DMS 273 treated with DMSO at 0.1 percent for 48 hours (cell line): ENCODE measurements around the gene RASGRP3.

Experiments used
- DNase-seq: peaks from one replicate; lab custom pipeline; 2025; lab: John Stamatoyannopoulos, UW

The RASGRP3 gene

DNA sequence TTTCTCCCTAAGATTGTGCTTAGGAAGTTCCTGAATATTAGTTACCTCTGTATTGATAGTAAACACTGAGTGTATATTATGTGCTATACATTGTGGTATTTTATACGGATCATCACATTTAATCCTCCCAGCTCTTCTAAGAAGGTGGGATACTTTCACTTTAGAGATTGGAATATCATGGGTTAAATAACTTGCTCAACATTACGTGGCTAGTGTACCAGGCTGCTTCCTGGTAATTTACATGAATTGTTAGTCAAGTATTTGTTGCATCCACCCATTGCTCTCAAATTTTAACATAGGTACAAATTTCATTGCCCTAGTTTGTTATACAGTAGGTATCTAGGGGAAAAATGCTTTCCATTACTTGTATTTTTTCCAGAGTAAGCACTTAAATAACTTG lies 101.2 kb downstream of the RASGRP3 start:
- no peak for DNase-seq

DNA sequence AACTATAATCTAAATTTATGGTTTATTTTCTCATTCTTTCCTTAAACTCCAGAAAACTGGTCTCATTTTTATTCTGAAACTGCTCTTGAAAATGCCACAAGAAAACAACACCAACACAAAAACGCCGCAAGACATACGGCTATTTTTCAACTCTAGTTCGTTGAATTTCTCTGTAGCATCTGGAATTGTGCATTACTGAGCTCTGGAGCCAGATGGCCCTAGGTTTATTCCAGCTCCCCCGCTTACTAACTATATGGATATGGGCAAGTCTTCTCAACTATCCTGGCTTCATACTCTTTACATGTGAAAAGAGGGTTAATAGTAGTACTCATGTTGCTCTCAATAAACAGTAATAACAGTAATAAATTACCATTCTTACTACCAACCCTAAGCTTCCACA lies 102.8 kb downstream of the RASGRP3 start:
- peak; percentile 39 for DNase-seq

DNA sequence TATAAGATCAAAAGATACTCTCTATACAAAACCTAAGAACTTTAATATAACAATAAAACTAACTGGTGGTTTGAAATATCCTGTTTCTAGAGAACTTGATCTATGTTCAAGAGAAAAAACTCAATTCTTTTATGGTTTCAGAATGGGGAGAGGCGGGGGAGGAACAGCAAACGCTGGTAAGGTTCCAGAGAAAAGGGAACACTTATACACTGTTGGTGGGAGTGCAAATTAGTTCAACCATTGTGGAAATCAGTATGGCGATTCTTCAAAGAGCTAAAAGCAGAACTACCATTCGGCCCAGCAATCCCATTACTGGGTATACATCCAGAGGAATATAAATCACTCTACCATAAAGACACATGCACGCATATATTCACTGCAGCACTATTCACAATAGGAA lies 105.4 kb downstream of the RASGRP3 start:
- DNase-seq: no peak

DNA sequence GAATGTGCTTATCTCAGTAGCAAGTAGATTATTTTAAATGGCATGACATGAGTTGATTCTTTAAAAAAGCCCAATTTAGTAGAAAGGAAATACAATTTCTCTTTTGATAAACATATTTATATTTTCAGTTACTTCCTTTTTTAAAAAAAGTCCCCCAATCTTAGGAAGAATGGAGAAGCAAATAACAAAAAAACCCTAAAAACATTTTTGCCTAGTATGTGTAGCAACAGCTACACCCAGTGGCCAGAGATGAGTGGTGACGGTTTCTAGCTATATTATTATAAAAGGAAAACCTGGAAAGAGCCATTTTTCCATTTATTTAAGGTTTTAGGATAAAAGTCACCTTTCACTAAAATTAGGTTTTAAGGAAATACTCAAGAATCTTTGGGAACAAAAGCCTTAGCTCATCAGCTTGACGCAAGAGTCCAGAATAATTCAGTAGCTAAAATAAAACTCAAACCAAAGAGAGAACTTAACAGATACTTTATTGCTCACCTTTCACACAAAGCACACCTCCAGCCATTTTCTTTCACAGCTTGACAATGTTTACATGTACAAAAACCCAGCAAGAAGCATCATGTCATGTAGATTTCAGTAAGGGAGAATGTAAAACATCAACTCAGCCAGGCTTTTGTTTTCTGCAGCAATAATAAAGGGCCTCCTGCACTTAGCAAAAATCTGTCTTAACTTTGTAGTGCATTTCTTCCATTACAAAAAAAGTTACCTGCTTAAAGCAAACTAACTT lies 106.9 kb downstream of the RASGRP3 start:
- peak; percentile 3 for DNase-seq

DNA sequence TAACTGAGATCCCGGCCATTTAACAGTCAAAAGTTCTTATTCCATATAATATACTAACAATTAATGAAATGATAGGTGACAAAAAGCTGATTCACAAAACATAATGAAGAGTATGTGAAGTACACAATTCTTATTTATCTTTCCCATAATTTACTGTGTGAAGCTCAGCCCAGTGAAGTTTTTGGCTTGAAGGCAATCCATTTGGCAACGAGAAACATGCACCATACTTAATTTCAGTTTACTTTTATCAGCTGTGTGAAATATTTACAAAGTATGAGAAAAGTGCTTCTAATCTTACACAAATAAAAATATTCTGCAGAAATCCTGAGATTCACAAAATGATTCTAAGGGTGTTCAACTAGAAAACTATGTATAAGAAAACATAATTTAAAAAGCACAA lies 110.3 kb downstream of the RASGRP3 start:
- DNase-seq: no peak

DNA sequence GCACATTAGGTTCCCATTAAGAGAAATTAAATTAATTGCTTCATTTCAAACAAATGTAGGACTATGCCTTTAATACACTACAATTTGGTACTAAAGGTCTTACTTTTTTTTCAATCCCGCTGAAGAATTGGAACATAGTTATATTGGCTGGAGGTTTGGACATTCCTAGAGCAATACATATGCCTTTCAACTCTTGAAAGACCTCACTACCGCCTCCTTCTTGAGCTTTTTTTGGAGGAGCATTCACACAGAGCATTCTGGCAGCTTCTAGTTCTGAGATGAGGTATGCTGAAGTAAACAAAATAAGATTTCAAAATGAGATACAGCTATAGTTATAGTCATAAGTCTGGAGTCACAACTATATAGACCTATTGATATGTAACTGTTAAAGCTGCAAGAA lies 111.8 kb downstream of the RASGRP3 start:
- no peak for DNase-seq

DNA sequence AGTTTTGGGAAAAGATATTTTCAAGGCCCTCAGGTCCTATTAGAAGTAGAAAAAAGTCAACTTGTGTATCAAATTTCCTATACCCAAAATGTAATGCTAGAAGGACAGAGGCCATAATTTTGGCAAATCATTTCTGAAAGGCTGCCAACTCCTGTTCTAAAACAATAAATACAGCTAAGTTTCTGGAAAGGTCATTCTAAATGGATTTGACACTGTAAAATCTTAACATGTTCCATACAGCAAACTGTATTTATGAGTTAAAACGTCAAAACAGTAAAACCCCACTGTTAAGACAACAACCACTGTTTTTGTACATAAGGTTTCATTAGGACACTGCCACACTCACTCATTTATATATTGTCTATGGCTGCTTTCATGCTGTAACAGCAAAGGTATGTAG lies 113.0 kb downstream of the RASGRP3 start:
- no peak for DNase-seq

DNA sequence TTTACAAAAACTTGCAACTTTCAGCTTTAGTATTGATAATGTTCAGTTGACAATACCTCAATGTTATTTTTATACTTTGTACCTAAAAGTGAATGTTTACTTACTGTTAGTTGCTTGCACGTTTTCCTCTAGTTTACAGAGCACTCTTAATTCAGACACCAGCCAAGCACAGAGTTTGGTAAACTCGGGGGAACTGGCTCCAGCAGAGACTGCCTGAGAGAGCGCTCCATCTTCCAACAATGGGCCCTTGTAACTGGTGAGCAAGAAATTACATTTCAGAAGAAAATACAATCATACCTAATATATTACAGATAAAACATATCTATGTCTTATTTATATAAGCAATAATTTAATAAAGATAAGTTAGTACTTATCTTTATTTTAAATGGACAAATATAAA lies 118.9 kb downstream of the RASGRP3 start:
- no peak for DNase-seq

DNA sequence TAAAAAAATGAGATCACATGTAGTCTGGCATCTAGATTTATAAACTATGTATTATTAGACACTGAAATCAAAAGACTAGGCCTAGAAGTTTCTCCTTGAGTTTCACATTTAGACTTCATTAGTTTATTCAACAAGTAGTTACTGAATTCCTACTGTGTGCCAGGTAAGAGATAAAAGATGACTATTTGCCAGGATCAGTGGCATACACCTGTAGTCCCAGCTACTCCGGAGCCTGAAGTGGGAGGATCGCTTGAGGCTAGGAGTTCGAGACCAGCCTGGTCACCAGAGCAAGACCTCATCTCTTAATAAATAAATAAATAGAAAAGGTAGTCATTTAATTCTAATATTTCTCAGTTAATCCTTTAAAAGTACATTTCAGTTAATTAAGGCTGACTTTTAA lies 120.6 kb downstream of the RASGRP3 start:
- DNase-seq: no peak

DNA sequence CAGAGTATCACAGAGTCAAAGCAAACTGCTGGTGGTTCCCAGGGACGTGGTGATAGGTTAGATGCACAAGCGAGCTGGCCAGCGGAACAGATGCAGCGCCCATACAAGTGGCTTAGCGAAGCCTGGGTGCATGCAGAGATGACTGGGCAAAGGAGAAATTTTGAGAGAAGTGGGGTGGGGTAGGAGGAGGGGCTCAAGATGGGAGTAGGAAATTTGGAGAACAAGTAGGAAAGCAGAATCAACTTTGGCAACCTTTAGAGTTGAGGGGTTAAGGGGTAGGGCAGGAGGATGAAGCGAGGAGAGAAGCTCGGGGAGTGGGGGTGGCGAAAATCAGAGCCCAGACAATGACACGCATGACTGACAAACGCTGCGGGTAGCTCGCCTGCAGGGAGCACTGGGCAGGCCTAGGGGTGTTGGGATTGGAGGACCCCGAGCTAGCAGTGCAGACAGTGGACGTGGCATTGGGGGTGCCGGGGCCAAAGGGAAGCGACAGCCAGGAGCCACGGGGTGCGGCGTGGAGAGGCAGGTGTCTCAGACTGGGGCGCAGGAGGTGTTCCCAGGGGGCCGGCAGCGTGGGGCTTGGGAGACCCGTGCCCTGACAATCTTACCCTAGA lies 122.2 kb downstream of the RASGRP3 start:
- DNase-seq: peak; percentile 48

DNA sequence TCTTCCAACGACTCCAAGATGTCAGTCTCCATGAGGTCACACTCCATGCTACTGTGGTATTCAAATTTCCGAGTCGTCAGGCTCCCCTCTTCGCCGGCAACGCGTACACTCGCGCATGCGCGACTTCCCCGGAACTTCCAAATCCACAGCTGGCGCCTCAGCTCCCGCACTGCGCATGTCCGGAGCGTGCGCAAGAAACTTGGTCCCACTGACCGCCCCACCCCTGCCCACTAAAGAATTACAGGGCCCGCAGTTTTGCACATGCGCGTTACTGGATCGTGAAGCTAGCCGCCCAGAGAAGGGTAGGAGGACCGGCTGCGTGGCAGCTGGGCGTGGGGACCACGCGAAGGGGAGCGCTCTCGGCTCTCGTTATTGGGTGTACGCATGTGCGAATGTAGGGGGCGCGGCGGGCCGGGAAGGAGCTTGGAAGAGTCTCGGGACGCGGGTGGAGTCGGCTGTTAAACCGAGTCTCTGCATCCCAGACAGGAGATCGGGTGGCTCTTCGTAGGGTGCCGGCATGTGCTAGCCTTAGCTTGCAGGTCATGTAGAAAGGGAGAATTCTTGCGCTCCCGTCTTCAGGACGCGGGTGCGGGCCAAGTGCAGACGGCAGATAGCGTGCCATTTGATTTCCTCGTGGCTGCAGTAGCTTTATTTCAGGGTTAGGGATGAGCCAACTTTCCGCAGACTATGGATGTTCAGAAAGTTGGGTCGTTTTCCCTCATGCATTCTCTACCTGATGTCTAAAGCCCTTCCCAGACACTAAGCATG lies 122.9 kb downstream of the RASGRP3 start, which contains the start of gene FAM98A:
Gene FAM98A (minus strand): TSS at position 125 of the 768 bp plus-strand sequence. CDS start 78 bp downstream, at position 47.
- DNase-seq: peak; percentile 98

DNA sequence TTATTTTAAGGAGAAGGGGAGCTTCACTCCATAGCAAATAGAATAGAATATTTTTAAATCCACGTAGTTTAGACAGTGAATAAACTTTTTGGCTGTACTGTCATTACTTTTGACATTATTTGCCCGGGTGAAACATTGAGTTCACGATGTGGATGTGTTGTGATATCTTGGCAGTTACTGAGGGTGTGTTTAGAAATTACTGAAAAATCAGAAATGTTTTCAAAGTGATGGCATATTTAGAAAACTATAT lies 123.4 kb downstream of the RASGRP3 start:
- DNase-seq: no peak

DNA sequence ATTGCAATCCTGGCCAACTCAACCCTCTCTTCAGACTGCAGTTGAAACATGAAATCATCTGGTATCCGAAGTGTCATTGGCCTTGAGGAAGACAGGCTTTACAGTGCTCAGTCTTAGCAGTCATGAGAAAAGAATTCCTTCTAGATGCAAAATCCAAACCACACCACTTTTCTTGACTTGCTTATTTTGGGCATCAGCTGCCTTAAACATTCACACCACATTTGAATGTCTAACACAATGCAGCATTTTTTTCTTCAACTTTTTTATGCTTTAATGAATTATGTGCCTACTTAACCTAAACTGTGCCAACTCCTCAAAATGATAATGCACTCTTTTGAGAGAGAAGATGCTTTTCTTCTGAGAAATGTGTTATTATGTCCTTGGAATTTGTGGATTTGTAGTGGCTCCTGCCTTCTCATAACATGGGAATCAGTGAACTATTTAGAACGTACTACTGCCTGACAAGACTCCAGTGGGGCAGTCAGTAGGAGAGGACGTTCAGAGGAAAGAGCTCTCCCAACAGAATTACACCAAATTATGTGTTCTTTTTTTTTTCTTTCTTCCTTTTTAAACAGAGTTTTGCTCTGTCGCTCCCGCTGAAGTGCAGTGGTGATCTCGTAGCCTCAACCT lies 125.9 kb downstream of the RASGRP3 start:
- no peak for DNase-seq

DNA sequence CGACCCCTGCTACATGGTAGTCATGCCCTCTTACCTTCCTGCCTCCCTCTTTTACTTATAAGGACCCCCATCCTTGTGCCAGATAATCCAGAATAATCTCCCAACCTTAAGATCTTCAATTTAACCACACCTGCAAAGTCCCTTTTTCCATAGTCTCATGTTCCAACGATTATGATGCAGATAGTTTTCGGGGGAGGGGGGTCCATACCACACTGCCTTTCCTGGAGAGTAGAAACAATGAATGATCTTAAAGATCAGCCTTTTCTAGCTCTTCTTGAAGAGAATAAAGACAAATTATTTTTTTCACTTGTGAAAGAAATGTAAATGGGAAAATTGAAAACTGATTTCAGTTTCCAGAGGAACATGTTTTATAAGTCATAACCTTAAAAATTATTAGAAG lies 127.0 kb downstream of the RASGRP3 start:
- no peak for DNase-seq

DNA sequence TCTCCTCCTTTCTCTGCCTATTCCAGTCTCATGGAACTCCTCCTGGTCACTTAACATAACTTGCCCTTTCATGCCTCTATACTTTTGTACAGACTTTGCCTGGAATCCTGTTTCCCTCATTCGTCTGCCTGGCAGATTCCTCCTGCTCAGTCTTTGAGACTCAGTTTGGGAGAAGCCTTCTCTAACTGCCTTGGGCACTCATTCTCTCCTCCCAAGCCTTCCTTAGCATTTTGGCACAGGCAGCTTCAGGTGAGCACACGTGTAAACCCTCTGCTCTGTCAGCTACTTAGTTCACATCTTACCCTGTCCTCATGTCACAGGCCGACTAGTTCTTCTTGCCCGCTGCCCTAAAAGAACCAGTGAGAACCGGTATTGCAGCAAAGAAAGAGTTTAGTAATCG lies 128.6 kb downstream of the RASGRP3 start:
- no peak for DNase-seq

DNA sequence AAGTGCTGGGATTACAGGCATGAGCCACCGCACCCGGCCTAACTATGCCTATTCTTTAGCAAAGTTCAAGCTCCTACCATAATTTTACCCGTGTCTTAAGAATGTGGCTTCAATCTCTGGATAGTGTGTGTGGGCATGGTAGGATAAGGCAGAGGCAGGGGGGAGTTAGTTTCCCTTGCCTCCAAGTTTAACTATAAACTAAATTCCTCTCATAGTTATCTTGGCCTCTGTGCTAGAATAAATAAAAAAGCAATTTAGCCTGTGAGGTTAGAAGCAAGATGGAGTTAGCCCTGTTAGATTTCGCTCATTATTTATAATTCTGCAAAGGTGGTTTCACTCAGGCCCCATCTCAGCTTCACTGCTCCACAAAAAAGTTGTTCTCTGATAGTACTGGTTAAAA lies 129.7 kb downstream of the RASGRP3 start:
- no peak for DNase-seq

DNA sequence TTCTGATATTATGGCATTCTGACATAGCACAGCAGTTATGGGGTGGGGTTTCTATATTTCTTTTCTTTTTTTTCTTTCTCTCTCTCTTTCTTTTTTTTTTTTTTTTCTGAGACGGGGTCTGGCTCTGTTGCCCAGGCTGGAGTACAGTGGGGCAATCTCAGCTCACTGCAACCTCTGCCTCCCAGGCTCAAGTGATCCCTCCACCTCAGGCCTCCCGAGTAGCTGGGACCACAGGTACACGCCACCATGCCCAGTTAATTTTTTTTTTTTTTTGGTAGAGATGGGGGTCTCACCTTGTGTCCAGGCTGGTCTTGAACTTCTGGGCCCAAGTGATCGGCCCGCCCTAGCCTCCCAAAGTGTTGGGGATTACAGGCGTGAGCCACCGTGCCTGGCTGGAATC lies 130.2 kb downstream of the RASGRP3 start:
- DNase-seq: no peak

DNA sequence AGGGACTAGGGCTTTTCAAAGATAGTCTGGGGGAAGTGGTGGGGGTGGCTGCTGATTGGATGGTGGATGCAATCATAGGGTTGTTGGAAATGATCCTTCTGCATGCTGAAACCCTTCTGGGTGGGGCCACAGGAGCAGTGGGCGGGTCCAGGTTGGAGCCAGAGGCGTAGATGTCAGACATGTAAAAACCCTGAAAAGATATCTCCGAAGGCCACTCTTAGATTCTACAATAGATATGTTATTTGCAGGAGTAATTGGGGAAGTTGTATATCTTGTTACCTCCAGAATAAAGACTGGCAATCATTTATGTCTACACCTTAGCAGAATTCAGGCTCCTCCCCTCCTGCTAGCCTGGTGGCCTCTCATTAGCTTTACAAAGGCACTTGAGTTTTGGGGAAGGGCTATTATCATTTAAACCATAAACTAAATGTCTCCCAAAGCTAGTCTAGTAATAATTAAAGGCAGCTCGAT lies 130.8 kb downstream of the RASGRP3 start:
- DNase-seq: no peak

DNA sequence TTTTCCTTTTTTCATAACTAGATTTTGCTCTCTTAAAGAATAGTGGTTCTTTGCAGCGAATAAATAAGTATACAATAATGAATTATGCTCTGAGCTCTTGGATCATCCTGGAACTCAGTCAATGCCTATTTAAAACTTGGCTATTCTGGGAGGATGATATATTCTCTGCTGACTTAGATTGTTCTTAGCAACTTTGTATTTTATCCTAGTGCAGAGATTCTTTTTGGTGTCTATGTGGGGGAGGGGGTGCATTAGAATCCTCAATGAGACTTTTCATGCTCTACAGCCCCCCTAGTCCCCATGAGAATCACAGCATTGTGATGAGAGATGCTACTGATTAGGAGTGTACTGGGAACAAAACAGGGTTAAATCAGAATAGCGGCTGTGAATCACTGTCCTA lies 131.5 kb downstream of the RASGRP3 start:
- no peak for DNase-seq

DNA sequence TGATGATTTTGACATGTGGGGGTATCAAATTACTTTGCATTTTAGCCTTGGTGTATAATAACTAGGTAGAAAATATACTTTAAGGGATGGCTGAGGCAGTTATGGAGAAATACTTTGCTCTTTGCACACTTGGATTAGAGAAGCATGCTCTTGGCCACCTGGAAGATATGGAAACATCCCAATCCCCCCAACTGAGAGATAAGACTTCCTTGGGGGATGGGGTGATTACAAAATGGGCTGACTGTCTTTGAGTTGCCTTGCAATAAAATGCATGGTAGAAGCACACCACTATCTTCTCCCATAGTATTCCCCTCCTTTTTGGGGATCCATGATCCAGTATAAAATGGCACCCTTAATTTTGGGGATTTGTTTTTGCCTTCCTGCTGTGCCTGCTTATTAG lies 137.7 kb downstream of the RASGRP3 start:
- no peak for DNase-seq
